Caco-2 (cell line): ENCODE data around the gene ARNT2. TPM values are rescaled to one million over a fixed set of nuclear protein-coding genes. Genes with fewer than 3 reads are reported as not detected.

Experiments
- BruUV-seq: library from RNA; stranded (reverse); fragments of 400-500 nt; replicated peaks from 2 replicates; lab custom pipeline; 2021; lab: Mats Ljungman, UMichigan
- CTCF ChIA-PET: fragments of 300-600 bp; sonication (Branson Sonifier 250); formaldehyde crosslinking; loops from one replicate; lab custom pipeline; 2022; ENCODE audit warnings: antibody characterized with exemption; lab: Charles Lee
- POLR2A ChIA-PET: fragments of 300-600 bp; sonication (Branson Sonifier 250); formaldehyde crosslinking; loops from one replicate; lab custom pipeline; 2022; ENCODE audit warnings: antibody characterized with exemption; lab: Charles Lee
- DNase-seq, 2 experiments: peaks; one replicate each; pipeline versions ENCODE4 v3.0.0 to v3.0.0-alpha.2; 2020 to 2022
- H3K27me3 ChIP-seq: replicated peaks from 2 replicates; pipeline ENCODE4 v1.6.0; 2011; ENCODE audit warnings: low read length; ENCODE audit not compliant: control insufficient read depth, insufficient read depth
- H3K36me3 ChIP-seq: 2 replicates; pipeline ENCODE4 v1.5.1; 2011; ENCODE audit warnings: low read length; ENCODE audit not compliant: control insufficient read depth, insufficient read depth
- H3K4me1 ChIP-seq: fragments of 250-450 bp; sonication (Bioruptor Pico); 2 replicates; pipeline ENCODE4 v1.5.1; 2020; ENCODE audit warnings: mild to moderate bottlenecking
- H3K4me3 ChIP-seq: 2 replicates; pipeline ENCODE4 v1.5.1; 2011; ENCODE audit warnings: low read depth, mild to moderate bottlenecking, control low read depth, low read length
- H3K9me3 ChIP-seq: fragments of 250-450 bp; sonication (Bioruptor Pico); 2 replicates; pipeline ENCODE4 v1.5.1; 2020; ENCODE audit warnings: mild to moderate bottlenecking, moderate library complexity
- H3K27ac Mint-ChIP-seq: one replicate; pipeline ENCODE4 v1.8.0; 2022; ENCODE audit warnings: mixed read lengths; ENCODE audit not compliant: unreplicated experiment
- H3K27me3 Mint-ChIP-seq: one replicate; pipeline ENCODE4 v1.8.0; 2022; ENCODE audit warnings: mixed read lengths; ENCODE audit not compliant: insufficient read depth, unreplicated experiment
- H3K36me3 Mint-ChIP-seq: one replicate; pipeline ENCODE4 v1.8.0; 2022; ENCODE audit warnings: mild to moderate bottlenecking, mixed read lengths; ENCODE audit not compliant: insufficient read depth, unreplicated experiment
- H3K4me1 Mint-ChIP-seq: one replicate; pipeline ENCODE4 v1.8.0; 2022; ENCODE audit warnings: low read depth, mixed read lengths; ENCODE audit not compliant: unreplicated experiment
- H3K4me3 Mint-ChIP-seq: one replicate; pipeline ENCODE4 v1.8.0; 2022; ENCODE audit warnings: mild to moderate bottlenecking, moderate library complexity, mixed read lengths; ENCODE audit not compliant: unreplicated experiment
- H3K9me3 Mint-ChIP-seq: one replicate; pipeline ENCODE4 v1.8.0; 2022; ENCODE audit warnings: mixed read lengths; ENCODE audit not compliant: unreplicated experiment
- CTCF ChIP-seq, 2 experiments: fragments of 200-600 bp in 1 of 2; IDR thresholded peaks; 1 replicate in 1 of 2; 2 replicates in 1 of 2; pipeline versions ENCODE4 v1.5.1 to v1.8.0; 2011 to 2022; ENCODE audit warnings: antibody characterized with exemption in 1 of 2, control low read depth in 1 of 2, inconsistent platforms in 1 of 2, low read depth in 1 of 2, low read length in 1 of 2, mild to moderate bottlenecking in 1 of 2, moderate library complexity in 1 of 2; ENCODE audit not compliant: insufficient read depth in 1 of 2, severe bottlenecking in 1 of 2, unreplicated experiment in 1 of 2
- intact Hi-C: fragments of 100-400 bp; cut with micrococcal nuclease; formaldehyde crosslinking; loops from one replicate; pipeline ENCODE4 v1.10.0; 2022; ENCODE audit not compliant: unreplicated experiment
- total RNA-seq: library from RNA; stranded (reverse); gene quantifications from 2 replicates; pipeline ENCODE4 v1.2.3, GENCODE V29; 2022

The ARNT2 gene
- total RNA-seq, 1 experiment from 2014 or later: 0.23 TPM

GRCh38 chr15:80615361-80615736 lies 211.2 kb downstream of the ARNT2 start:
- DNase-seq: no peak
- Mint-ChIP-seq H3K4me1 (no peaks in the 10 kb centered on the region), H3K4me3 (no peak overlapping the region), H3K36me3 (no peaks in the 10 kb centered on the region), H3K27me3 (peaks cover 10% of the 10 kb centered on the region), H3K27ac (no peak overlapping the region), H3K9me3 (no peaks in the 10 kb centered on the region)
- no peak for TF ChIP-seq CTCF (IDR thresholded peaks at IDR 0.05; ENCODE audit: insufficient read depth in 1 of 2, low read depth in 1 of 2, low read length in 1 of 2, severe bottlenecking in 1 of 2, unreplicated experiment in 1 of 2)
- H3K4me3 ChIP-seq: no peak overlapping the region
- CTCF ChIA-PET: no interaction called here
- no peaks in the 10 kb centered on the region for H3K36me3 ChIP-seq
- H3K9me3 ChIP-seq: no peaks in the 10 kb centered on the region
- H3K27me3 ChIP-seq: no peaks in the 10 kb centered on the region
- intact Hi-C loops: no loop called here
- POLR2A ChIA-PET: no interaction called here
- BruUV-seq: no TSS peak
- H3K4me1 ChIP-seq: no peaks in the 10 kb centered on the region

- H3K27ac Mint-ChIP-seq: no peak overlapping the region
- no peaks in the 10 kb centered on the region for H3K36me3 Mint-ChIP-seq
- H3K9me3 ChIP-seq: no peaks in the 10 kb centered on the region
- ChIA-PET POLR2A (no interaction called here), CTCF (no interaction called here)
- H3K27me3 ChIP-seq: no peaks in the 10 kb centered on the region
- no peak overlapping the region for H3K4me3 ChIP-seq
- H3K4me1 Mint-ChIP-seq: no peaks in the 10 kb centered on the region
- no peaks in the 10 kb centered on the region for H3K4me1 ChIP-seq
- TF ChIP-seq CTCF (IDR thresholded peaks at IDR 0.05; ENCODE audit: insufficient read depth in 1 of 2, low read depth in 1 of 2, low read length in 1 of 2, severe bottlenecking in 1 of 2, unreplicated experiment in 1 of 2): no peak
- H3K9me3 Mint-ChIP-seq: no peaks in the 10 kb centered on the region
- no peak for DNase-seq
- intact Hi-C loops: no loop called here
- BruUV-seq: no TSS peak
- H3K4me3 Mint-ChIP-seq: no peak overlapping the region
- peaks cover 10% of the 10 kb centered on the region for H3K27me3 Mint-ChIP-seq
- no peaks in the 10 kb centered on the region for H3K36me3 ChIP-seq
Measured at GRCh38 chr15:80615783-80616391, 211.7 kb downstream of the ARNT2 start.

- no peak overlapping the region for H3K4me3 Mint-ChIP-seq
- Histone ChIP-seq H3K27me3 (no peaks in the 10 kb centered on the region), H3K36me3 (no peaks in the 10 kb centered on the region), H3K9me3 (0 out of 2 replicates have a peak, but pooled peaks cover 4% of the 10 kb centered on the region), H3K4me3 (no peak overlapping the region), H3K4me1 (no peaks in the 10 kb centered on the region)
- no peak overlapping the region for H3K27ac Mint-ChIP-seq
- H3K4me1 Mint-ChIP-seq: no peaks in the 10 kb centered on the region
- ChIA-PET POLR2A (no interaction called here), CTCF (interaction anchor here (1.2 to 1.7 kb wide), 4 partner anchors 22 to 161 kb away, joined by 3 to 12 read pairs (median 5); partner anchors contain the start of gene CEMIP)
- TF ChIP-seq CTCF (IDR thresholded peaks at IDR 0.05; ENCODE audit: insufficient read depth in 1 of 2, low read depth in 1 of 2, low read length in 1 of 2, severe bottlenecking in 1 of 2, unreplicated experiment in 1 of 2): no peak
- BruUV-seq: no TSS peak
- intact Hi-C loops: loop anchor here (1.0 kb wide), 1 partner anchor 160 kb away; the partner anchor contains the start of gene CEMIP
- peaks cover 10% of the 10 kb centered on the region for H3K27me3 Mint-ChIP-seq
- no peak for DNase-seq
- H3K36me3 Mint-ChIP-seq: no peaks in the 10 kb centered on the region
- H3K9me3 Mint-ChIP-seq: peaks cover 10% of the 10 kb centered on the region
Measured at GRCh38 chr15:80618685-80619400, 214.7 kb downstream of the ARNT2 start.
